ENCODE data around the gene ZBTB21. TPM values are rescaled to one million over a fixed set of nuclear protein-coding genes. Genes with fewer than 3 reads are reported as not detected.
A peak's percentile ranks its signal among the peaks of the same experiment; 100 is the strongest.

Gene ZBTB21
- total RNA-seq, 2 experiments from 2014 or later: 132 to 139 TPM

DNA sequence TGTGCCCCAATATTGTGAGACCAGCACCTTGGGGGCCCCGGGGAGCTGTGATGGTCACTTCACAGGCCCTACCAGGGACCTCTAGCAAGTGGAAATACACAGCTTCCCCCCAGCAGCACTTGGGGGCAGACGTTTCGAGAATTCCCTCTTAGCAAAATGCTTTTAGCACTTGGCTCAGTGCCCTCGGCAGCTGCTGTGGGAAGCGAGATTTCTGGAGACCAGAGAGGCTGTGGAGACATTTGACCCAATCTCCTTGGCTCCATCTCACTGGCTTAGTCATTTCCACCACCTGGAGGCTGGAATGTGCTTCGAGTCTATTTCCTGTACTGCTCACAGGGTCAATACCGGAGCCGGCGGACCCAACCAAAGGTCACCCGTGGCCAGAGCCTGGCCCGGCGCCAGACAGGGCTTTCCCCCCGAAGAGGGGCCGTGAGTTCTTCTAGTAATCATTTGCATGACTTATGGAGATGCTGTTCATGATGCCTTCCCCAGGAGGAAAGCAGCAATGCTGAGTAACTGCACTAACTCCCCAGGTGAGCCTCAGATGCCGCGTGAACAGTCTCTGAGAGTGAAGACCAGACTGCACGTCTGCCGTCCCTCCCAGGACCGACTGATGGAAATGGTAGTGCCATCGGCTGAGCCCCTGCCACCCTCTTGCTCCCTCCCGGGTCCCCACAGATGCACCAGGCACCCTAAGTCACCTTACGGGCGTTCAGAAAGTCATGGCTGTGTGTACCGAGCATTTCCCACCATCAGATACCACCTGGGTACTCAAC lies 52.0 kb downstream of the ZBTB21 start:
- Mint-ChIP-seq H3K4me3 (no peak overlapping the region), H3K36me3 (ENCODE audit: low read depth) (no peaks in the 10 kb centered on the region), H3K9me3 (no peaks in the 10 kb centered on the region), H3K27ac (no peak overlapping the region), H3K27me3 (peaks cover 20% of the 10 kb centered on the region), H3K4me1 (ENCODE audit: low read depth) (peaks cover 14% of the 10 kb centered on the region)
- H3K9me3 ChIP-seq (ENCODE audit: control insufficient read depth in 1 of 2, insufficient read depth in 1 of 2, low read length in 2 of 2): no peaks in the 10 kb centered on the region
- POLR2A ChIA-PET: no interaction called here
- DNase-seq (no peak), ATAC-seq (ENCODE audit: poor library complexity) (no peak)
- no peak overlapping the region for H3K27ac ChIP-seq (ENCODE audit: low read depth in 1 of 2, low read length in 2 of 2)
- no peak overlapping the region for H3K4me3 ChIP-seq (ENCODE audit: low read length)
- CTCF ChIA-PET: no interaction called here
- H3K36me3 ChIP-seq (ENCODE audit: insufficient read depth, low read length): no peaks in the 10 kb centered on the region
- TF ChIP-seq, protein P1, sequence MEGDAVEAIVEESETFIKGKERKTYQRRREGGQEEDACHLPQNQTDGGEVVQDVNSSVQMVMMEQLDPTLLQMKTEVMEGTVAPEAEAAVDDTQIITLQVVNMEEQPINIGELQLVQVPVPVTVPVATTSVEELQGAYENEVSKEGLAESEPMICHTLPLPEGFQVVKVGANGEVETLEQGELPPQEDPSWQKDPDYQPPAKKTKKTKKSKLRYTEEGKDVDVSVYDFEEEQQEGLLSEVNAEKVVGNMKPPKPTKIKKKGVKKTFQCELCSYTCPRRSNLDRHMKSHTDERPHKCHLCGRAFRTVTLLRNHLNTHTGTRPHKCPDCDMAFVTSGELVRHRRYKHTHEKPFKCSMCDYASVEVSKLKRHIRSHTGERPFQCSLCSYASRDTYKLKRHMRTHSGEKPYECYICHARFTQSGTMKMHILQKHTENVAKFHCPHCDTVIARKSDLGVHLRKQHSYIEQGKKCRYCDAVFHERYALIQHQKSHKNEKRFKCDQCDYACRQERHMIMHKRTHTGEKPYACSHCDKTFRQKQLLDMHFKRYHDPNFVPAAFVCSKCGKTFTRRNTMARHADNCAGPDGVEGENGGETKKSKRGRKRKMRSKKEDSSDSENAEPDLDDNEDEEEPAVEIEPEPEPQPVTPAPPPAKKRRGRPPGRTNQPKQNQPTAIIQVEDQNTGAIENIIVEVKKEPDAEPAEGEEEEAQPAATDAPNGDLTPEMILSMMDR (IDR thresholded peaks at IDR 0.05): no peak
- intact Hi-C loops (cut with DNase I, micrococcal nuclease): no loop called here
- H3K27me3 ChIP-seq (ENCODE audit: control insufficient read depth in 1 of 2, insufficient read depth in 2 of 2, low read length in 2 of 2): peaks cover 11% of the 10 kb centered on the region in 2 experiments
- peaks cover 11% of the 10 kb centered on the region for H3K4me1 ChIP-seq (ENCODE audit: insufficient read depth, low read length)

DNA sequence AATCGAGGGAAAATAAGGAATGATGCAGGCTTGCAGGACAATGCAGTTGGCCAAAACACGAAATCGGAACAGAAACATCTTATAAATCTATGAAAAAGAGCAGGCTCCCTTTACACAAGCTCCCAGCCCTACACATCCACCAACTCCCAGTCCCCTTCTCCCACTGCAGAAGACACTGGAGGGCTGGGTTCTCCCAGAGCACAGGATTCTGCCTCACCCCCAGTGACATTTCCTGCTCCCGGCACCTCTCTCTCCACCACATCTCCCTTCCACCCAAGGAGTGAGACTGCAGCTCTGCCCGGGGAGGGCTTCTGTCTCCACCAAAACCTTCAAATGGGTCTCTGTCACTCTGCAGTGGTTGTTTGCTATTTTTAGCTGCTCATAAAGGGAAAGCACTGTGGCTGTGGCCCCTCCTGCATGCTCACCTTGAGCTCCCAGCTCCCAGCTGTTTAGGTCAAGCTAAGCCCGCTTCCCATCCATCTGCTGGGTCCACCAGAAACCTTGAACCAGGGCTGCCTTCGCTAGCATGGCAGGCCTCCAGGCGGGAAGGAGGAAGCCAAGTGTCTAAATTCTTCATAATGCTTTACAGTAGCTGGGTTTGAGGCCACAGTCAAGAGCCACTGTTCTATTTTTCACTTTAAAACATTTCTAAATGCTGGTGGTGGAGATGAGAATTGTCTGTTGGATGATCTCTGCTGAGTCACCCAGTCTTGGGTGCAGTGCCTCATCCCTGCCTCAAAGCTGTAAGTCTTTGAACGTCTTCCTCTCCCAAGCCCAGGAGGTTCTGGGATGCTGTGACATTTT lies 53.0 kb downstream of the ZBTB21 start:
- Histone ChIP-seq H3K4me1 (ENCODE audit: insufficient read depth, low read length) (peaks cover 15% of the 10 kb centered on the region), H3K27me3 (ENCODE audit: control insufficient read depth in 1 of 2, insufficient read depth in 2 of 2, low read length in 2 of 2) (peaks cover 2 to 17% of the 10 kb centered on the region in 2 experiments), H3K9me3 (ENCODE audit: control insufficient read depth in 1 of 2, insufficient read depth in 1 of 2, low read length in 2 of 2) (no peaks in the 10 kb centered on the region), H3K4me3 (ENCODE audit: low read length) (no peak overlapping the region), H3K27ac (ENCODE audit: low read depth in 1 of 2, low read length in 2 of 2) (no peak overlapping the region), H3K36me3 (ENCODE audit: insufficient read depth, low read length) (no peaks in the 10 kb centered on the region)
- no peaks in the 10 kb centered on the region for H3K36me3 Mint-ChIP-seq (ENCODE audit: low read depth)
- H3K9me3 Mint-ChIP-seq: no peaks in the 10 kb centered on the region
- ATAC-seq (ENCODE audit: poor library complexity): no peak
- intact Hi-C loops (cut with DNase I, micrococcal nuclease): no loop called here
- DNase-seq: no peak
- ChIA-PET CTCF (no interaction called here), POLR2A (no interaction called here)
- TF ChIP-seq, protein P1 (IDR thresholded peaks at IDR 0.05): no peak
- peaks cover 23% of the 10 kb centered on the region for H3K4me1 Mint-ChIP-seq (ENCODE audit: low read depth)
- H3K27me3 Mint-ChIP-seq: peaks cover 28% of the 10 kb centered on the region
- H3K4me3 Mint-ChIP-seq: peak overlapping the region; percentile 12
- no peak overlapping the region for H3K27ac Mint-ChIP-seq

DNA sequence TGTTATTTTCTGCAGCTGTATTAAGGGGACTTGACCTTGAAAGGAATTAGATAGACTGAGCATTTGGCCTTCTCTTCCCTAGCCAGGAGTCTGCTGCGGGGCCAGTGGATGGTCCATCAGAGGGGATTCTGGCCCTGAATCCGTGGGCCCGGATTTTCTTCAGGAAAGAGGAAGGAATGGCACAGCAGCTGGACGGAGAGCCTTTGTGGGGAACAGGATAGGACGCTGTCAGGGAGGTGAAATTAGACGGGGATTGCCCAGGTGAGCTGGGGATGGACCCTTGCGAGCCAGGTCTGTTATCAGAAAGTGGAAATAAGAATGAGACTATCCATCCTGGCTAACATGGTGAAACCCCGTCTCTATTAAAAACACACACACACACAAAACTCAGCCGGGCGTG lies 54.6 kb downstream of the ZBTB21 start:
- Mint-ChIP-seq H3K27me3 (peaks cover 22% of the 10 kb centered on the region), H3K27ac (no peak overlapping the region), H3K9me3 (no peaks in the 10 kb centered on the region), H3K36me3 (ENCODE audit: low read depth) (no peaks in the 10 kb centered on the region), H3K4me3 (no peak overlapping the region), H3K4me1 (ENCODE audit: low read depth) (peaks cover 24% of the 10 kb centered on the region)
- DNase-seq: no peak
- ATAC-seq (ENCODE audit: poor library complexity): no peak
- H3K9me3 ChIP-seq (ENCODE audit: control insufficient read depth in 1 of 2, insufficient read depth in 1 of 2, low read length in 2 of 2): no peaks in the 10 kb centered on the region
- no peaks in the 10 kb centered on the region for H3K36me3 ChIP-seq (ENCODE audit: insufficient read depth, low read length)
- intact Hi-C loops (cut with DNase I, micrococcal nuclease): no loop called here
- no peak overlapping the region for H3K4me3 ChIP-seq (ENCODE audit: low read length)
- peaks cover 11% of the 10 kb centered on the region for H3K4me1 ChIP-seq (ENCODE audit: insufficient read depth, low read length)
- POLR2A ChIA-PET: interaction anchor here (0.6 kb wide), 1 partner anchor 115 kb away, joined by 3 read pairs; no protein-coding TSS in a partner anchor
- H3K27me3 ChIP-seq (ENCODE audit: control insufficient read depth in 1 of 2, insufficient read depth in 2 of 2, low read length in 2 of 2): peaks cover 0 to 19% of the 10 kb centered on the region in 2 experiments
- TF ChIP-seq, protein P1 (IDR thresholded peaks at IDR 0.05): no peak
- H3K27ac ChIP-seq (ENCODE audit: low read depth in 1 of 2, low read length in 2 of 2): no peak overlapping the region
- CTCF ChIA-PET: no interaction called here
